Heart left ventricle (tissue), 16 donors: ENCODE measurements around the gene PRRT1B. TPM values are rescaled to one million over a fixed set of nuclear protein-coding genes. Genes with fewer than 3 reads are reported as not detected.

Source experiments
- ATAC-seq, 4 donors: fragments of 200-7000 bp; cut with Tn5 transposase; one replicate each; pipeline ENCODE4 v1.9.1; 2020 to 2022; ENCODE audit warnings: moderate library complexity in 4 of 4, mild to moderate bottlenecking in 3 of 4, moderate number of reproducible peaks in 1 of 4
- DNase-seq, 5 donors: peaks; one replicate each; pipeline ENCODE4 v3.0.0-alpha.2; 2020
- H3K27ac ChIP-seq, 12 donors: fragments of 200-600 bp; sonication (generic) in 4 of 12; one replicate each; pipeline versions ENCODE4 v1.5.0 to v1.8.0; 2016 to 2022; ENCODE audit warnings: mild to moderate bottlenecking in 2 of 12
- H3K27me3 ChIP-seq, 9 donors: fragments of 200-600 bp; sonication (generic) in 2 of 9; one replicate each; pipeline versions ENCODE4 v1.5.1 to v1.8.0; 2016 to 2022; ENCODE audit warnings: mild to moderate bottlenecking in 3 of 9
- H3K36me3 ChIP-seq, 9 donors: fragments of 200-600 bp; sonication (generic) in 2 of 9; one replicate each; pipeline versions ENCODE4 v1.5.0 to v1.8.0; 2018 to 2022; ENCODE audit warnings: mild to moderate bottlenecking in 2 of 9
- H3K4me1 ChIP-seq, 12 donors: fragments of 200-600 bp; sonication (generic) in 4 of 12; one replicate each; pipeline versions ENCODE4 v1.5.0 to v1.8.0; 2016 to 2022; ENCODE audit warnings: mild to moderate bottlenecking in 3 of 12
- H3K4me3 ChIP-seq, 12 donors: fragments of 200-600 bp; sonication (generic) in 4 of 12; one replicate each; pipeline versions ENCODE4 v1.5.0 to v1.8.0; 2017 to 2022; ENCODE audit warnings: mild to moderate bottlenecking in 9 of 12, moderate library complexity in 4 of 12
- H3K9me3 ChIP-seq, 12 donors: fragments of 200-600 bp; sonication (generic) in 4 of 12; one replicate each; pipeline versions ENCODE4 v1.5.0 to v1.8.0; 2016 to 2022; ENCODE audit warnings: mild to moderate bottlenecking in 1 of 12
- POLR2A ChIP-seq, 2 donors: fragments of 450-650 bp; IDR thresholded peaks; one replicate each; pipeline ENCODE4 v1.6.1; 2017; ENCODE audit warnings: antibody characterized with exemption in 2 of 2, mild to moderate bottlenecking in 2 of 2, moderate library complexity in 2 of 2
- WGBS, 4 donors: extraction: QIAGEN DNeasy Blood & Tissue Kit in 2 of 4; methylation state at CpG; one replicate each; pipeline versions ENCODE4 v1.1.5 to v1.1.7; 2013 to 2018; 5-methylcytosine and 5-hydroxymethylcytosine counted together
- intact Hi-C, 10 donors: fragments of 100-400 bp; cut with DNase I; formaldehyde crosslinking; loops; one replicate each; pipeline versions ENCODE4 v1.11.1 to v1.14.2; 2022
- polyA plus RNA-seq, 2 donors: library from polyadenylated mRNA; stranded (reverse); fragments of 200-250 nt; gene quantifications; one replicate each; pipeline ENCODE4 v1.2.3, GENCODE V29; 2013
- total RNA-seq, 9 donors: library from RNA; depleted of rRNA in 2 of 9; stranded (reverse); fragments of >200 nt in 2 of 9; fragmentation: NEBNext Ultra II Directional in 3 of 9; extraction: Animal tissue kit (Norgen Biotek cat#: 25700) in 3 of 9; gene quantifications; one replicate each; pipeline versions ENCODE4 v1.1.0 to v1.2.4, GENCODE V29; 2016 to 2023
- TF ChIP-seq, protein P1 (sequence below), 12 donors: fragments of 200-600 bp; sonication (generic) in 4 of 12; IDR thresholded peaks; one replicate each; pipeline versions ENCODE4 v1.5.0 to v1.8.0; 2018 to 2022; ENCODE audit warnings: antibody characterized with exemption in 12 of 12, mild to moderate bottlenecking in 5 of 12
- donor health status: ischemic (EF 13 %, LVEDD 7.1; RV severe dilation, severe dysfunction).
- donor health status: healthy with polysubstance abuse.
- donor health status: DM: no; HTN: yes; CAD: no.
- donor health status: DM: no; HTN: no; CAD: no.
- donor health status: ischemic (EF 25% LVEDD 6.9; RV normal size, moderate dysfunction).
- donor health status: ischemic (EF 25% LVEDD 5.7; RV mildly dilated, moderate dysfunction).
- donor health status: healthy.
- donor health status: DM: yes; HTN: yes; CAD: no.
- donor health status: ischemic (EF 35%, LVEDD 5.7; RV mildly dilated, moderate dysfunction).
- donor health status: nonischemic (EF 11% LVEDD 7.7; RV severe dilation, severe dysfunction).
- donor health status: DM: yes; HTN: yes; CAD: no.
- donor health status: PGD.
- donor health status: ischemic (EF 29% LVEDD 5.4; RV normal size, mild dysfunction).
- donor health status: nonischemic (EF 23%, LVEDD 6.1; RV moderate dilation, normal function).

Gene PRRT1B
- total and polyA plus RNA-seq, 11 donors: not detected

GRCh38 chr9:131593936-131594665, 48.8 kb downstream of the PRRT1B start:
- no peaks in the 10 kb centered on the region for H3K9me3 ChIP-seq
- DNase-seq (peak in 1 of 5 donors; percentile 53), ATAC-seq (no peak)
- H3K27me3 ChIP-seq: no peaks in the 10 kb centered on the region
- WGBS, 4 donors: 90 to 91% (median 91%) methylated on average over 13 to 21 of the region's 21 CpGs
- no peak overlapping the region for H3K4me3 ChIP-seq
- TF ChIP-seq, protein P1, sequence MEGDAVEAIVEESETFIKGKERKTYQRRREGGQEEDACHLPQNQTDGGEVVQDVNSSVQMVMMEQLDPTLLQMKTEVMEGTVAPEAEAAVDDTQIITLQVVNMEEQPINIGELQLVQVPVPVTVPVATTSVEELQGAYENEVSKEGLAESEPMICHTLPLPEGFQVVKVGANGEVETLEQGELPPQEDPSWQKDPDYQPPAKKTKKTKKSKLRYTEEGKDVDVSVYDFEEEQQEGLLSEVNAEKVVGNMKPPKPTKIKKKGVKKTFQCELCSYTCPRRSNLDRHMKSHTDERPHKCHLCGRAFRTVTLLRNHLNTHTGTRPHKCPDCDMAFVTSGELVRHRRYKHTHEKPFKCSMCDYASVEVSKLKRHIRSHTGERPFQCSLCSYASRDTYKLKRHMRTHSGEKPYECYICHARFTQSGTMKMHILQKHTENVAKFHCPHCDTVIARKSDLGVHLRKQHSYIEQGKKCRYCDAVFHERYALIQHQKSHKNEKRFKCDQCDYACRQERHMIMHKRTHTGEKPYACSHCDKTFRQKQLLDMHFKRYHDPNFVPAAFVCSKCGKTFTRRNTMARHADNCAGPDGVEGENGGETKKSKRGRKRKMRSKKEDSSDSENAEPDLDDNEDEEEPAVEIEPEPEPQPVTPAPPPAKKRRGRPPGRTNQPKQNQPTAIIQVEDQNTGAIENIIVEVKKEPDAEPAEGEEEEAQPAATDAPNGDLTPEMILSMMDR (IDR thresholded peaks at IDR 0.05): no peak
- no peak for TF ChIP-seq POLR2A (IDR thresholded peaks at IDR 0.05)
- intact Hi-C loops: loop anchor here in 1 of 10 donors (2.0 kb wide), 1 partner anchor 147 kb away; the partner anchor contains the start of gene RAPGEF1
- H3K27ac ChIP-seq: no peak overlapping the region
- H3K4me1 ChIP-seq: peaks cover 0 to 53% (median 0%) of the 10 kb centered on the region in 12 donors
- peaks cover 0 to 97% (median 91%) of the 10 kb centered on the region in 9 donors for H3K36me3 ChIP-seq

GRCh38 chr9:131594906-131595665, 49.8 kb downstream of the PRRT1B start:
- Histone ChIP-seq H3K4me3 (no peak overlapping the region), H3K27me3 (no peaks in the 10 kb centered on the region), H3K27ac (peak overlapping the region in 1 of 12 donors; percentile 46), H3K36me3 (peaks cover 0 to 97% (median 91%) of the 10 kb centered on the region in 9 donors), H3K4me1 (peaks cover 0 to 54% (median 0%) of the 10 kb centered on the region in 12 donors), H3K9me3 (no peaks in the 10 kb centered on the region)
- intact Hi-C loops: no loop called here
- ATAC-seq (no peak), DNase-seq (peak in 1 of 5 donors; percentile 40)
- WGBS, 4 donors: 85 to 93% (median 87%) methylated on average over 19 to 20 of the region's 20 CpGs
- TF ChIP-seq, protein P1 (IDR thresholded peaks at IDR 0.05): no peak
- TF ChIP-seq POLR2A (IDR thresholded peaks at IDR 0.05): no peak

DNA sequence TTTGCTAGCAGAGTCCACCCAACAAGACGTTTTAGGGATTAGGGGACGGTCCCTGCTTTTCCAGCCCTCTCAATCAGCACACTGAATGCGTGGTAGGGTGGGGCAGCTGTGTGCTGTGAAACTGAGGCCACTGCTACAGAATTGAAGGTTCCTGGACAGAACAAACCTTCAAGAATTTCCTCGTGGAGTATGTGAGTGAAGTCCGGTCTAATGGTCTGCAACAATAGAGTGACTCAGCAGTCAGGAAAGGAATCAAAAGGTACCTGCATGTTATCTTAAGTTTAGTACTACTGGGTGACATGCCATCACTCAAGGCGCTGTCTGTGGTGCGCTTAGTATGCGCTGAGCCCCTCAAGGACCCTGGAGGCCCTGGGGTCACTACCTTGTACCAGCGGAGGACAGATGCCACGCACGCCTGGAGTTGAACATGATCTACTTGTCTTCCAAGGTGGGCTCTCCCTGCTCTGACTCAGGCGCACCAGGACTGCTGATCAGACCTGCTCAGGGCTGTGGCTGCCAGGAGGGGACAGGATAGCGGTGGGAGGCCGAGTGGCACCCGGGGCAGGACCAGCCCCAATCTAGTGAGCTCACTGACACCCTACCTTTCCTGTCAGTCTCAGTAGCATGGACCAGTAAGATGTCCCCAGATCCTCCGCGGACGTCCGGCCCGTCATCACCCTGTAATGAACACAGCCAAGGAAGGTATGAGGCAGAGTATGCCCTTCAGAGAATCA, 50.5 kb downstream of the PRRT1B start:
- DNase-seq (no peak), ATAC-seq (no peak)
- Histone ChIP-seq H3K4me1 (peaks cover 0 to 51% (median 0%) of the 10 kb centered on the region in 12 donors), H3K36me3 (peaks cover 0 to 97% (median 91%) of the 10 kb centered on the region in 9 donors), H3K27ac (peak overlapping the region in 1 of 12 donors; percentile 46), H3K27me3 (no peaks in the 10 kb centered on the region), H3K9me3 (no peaks in the 10 kb centered on the region), H3K4me3 (no peak overlapping the region)
- intact Hi-C loops: no loop called here
- 90% methylated on average over 19 to 20 of the region's 20 CpGs for WGBS, 4 donors
- TF ChIP-seq, protein P1 (IDR thresholded peaks at IDR 0.05): no peak
- TF ChIP-seq POLR2A (IDR thresholded peaks at IDR 0.05): no peak
